ENCODE data around the gene ARHGAP22.

ARHGAP22 gene

GRCh38 chr10:48437546-48437945 lies 167.3 kb downstream of the ARHGAP22 start:
- H4K8ac ChIP-seq (ENCODE audit: low read length): no peak overlapping the region

DNA sequence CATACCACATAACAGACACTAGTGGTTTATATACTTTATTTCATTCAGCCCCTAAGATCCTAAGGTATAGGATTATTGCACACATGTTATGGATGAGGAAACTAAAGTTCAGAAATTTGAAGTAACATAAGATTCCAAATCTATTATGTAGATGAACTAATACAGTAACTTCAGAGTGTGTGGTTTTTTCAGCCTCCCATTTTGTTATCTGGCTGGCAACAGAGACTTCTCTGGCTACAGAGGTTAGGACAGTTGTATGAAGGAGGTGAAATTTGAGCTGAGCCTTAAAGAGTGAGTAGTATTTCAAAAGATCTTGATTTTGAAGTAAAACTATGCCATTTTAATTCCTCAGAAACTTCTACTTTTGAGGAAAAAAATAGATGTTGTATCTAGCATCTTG lies 173.0 kb downstream of the ARHGAP22 start:
- no peak overlapping the region for H3K14ac ChIP-seq (ENCODE audit: low read length in 2 of 2)
- no peak overlapping the region for H2BK5ac ChIP-seq (ENCODE audit: low read depth, low read length, poor library complexity, severe bottlenecking)
- no peak overlapping the region for H3K4ac ChIP-seq (ENCODE audit: low read depth in 1 of 2, low read length in 2 of 2)
- peaks cover 1% of the 10 kb centered on the region for H3K79me1 ChIP-seq (replicated peaks; ENCODE audit: low read length, poor library complexity, severe bottlenecking)
- no peak for DNase-seq
- no peak overlapping the region for H2BK120ac ChIP-seq (ENCODE audit: low read depth, low read length)
- H3K9me3 ChIP-seq (ENCODE audit: control insufficient read depth, low read length): no peaks in the 10 kb centered on the region
- H3K36me3 ChIP-seq (ENCODE audit: control insufficient read depth in 1 of 2, insufficient read depth in 2 of 2, low read depth in 1 of 2, low read length in 2 of 2): peaks cover 0 to 31% of the 10 kb centered on the region in 2 experiments
- no peak overlapping the region for H2BK12ac ChIP-seq (ENCODE audit: low read length in 2 of 2)
- no peak overlapping the region for H2BK15ac ChIP-seq (ENCODE audit: low read depth, poor library complexity, severe bottlenecking)
- no peak overlapping the region for H4K8ac ChIP-seq (ENCODE audit: low read length)
- no peak overlapping the region for H3K9ac ChIP-seq (ENCODE audit: low read length)
- H3K4me3 ChIP-seq (ENCODE audit: insufficient read depth in 1 of 2, low read depth in 1 of 2, low read length in 2 of 2): no peak overlapping the region
- no peaks in the 10 kb centered on the region for H3K4me1 ChIP-seq (ENCODE audit: control insufficient read depth, insufficient read depth, low read depth, low read length)
- no peak overlapping the region for H4K91ac ChIP-seq (ENCODE audit: low read length)
- no peak overlapping the region for H3K4me2 ChIP-seq (ENCODE audit: low read length, poor library complexity, severe bottlenecking)
- H3K27me3 ChIP-seq (ENCODE audit: control insufficient read depth in 1 of 2, insufficient read depth in 1 of 2, low read length in 2 of 2): no peaks in the 10 kb centered on the region
- no peak overlapping the region for H3K18ac ChIP-seq (ENCODE audit: low read depth in 1 of 2, low read length in 2 of 2)
- H2AFZ ChIP-seq (ENCODE audit: low read depth, low read length): no peak overlapping the region
- no peak overlapping the region for H3K23ac ChIP-seq (ENCODE audit: low read length in 2 of 2)
- H3K27ac ChIP-seq (ENCODE audit: low read length, poor library complexity, severe bottlenecking): no peak overlapping the region
- H2AK5ac ChIP-seq (ENCODE audit: low read length, severe bottlenecking): no peak overlapping the region

More at GRCh38 chr10:48437546-48437945, 167.3 kb downstream of the ARHGAP22 start:
- H3K23ac ChIP-seq (ENCODE audit: low read length in 2 of 2): no peak overlapping the region
- peaks cover 5% of the 10 kb centered on the region for H3K4me1 ChIP-seq (ENCODE audit: control insufficient read depth, insufficient read depth, low read depth, low read length)
- no peaks in the 10 kb centered on the region for H3K79me1 ChIP-seq (replicated peaks; ENCODE audit: low read length, poor library complexity, severe bottlenecking)
- no peaks in the 10 kb centered on the region for H3K27me3 ChIP-seq (ENCODE audit: control insufficient read depth in 1 of 2, insufficient read depth in 1 of 2, low read length in 2 of 2)
- no peak overlapping the region for H3K9ac ChIP-seq (ENCODE audit: low read length)
- no peak for DNase-seq
- no peak overlapping the region for H3K18ac ChIP-seq (ENCODE audit: low read depth in 1 of 2, low read length in 2 of 2)
- peak overlapping the region; percentile 29 for H3K27ac ChIP-seq (ENCODE audit: low read length, poor library complexity, severe bottlenecking)
- H2BK120ac ChIP-seq (ENCODE audit: low read depth, low read length): no peak overlapping the region
- no peak overlapping the region for H2AFZ ChIP-seq (ENCODE audit: low read depth, low read length)
- no peak overlapping the region for H2AK5ac ChIP-seq (ENCODE audit: low read length, severe bottlenecking)
- no peak overlapping the region for H3K4me2 ChIP-seq (ENCODE audit: low read length, poor library complexity, severe bottlenecking)
- no peak overlapping the region for H3K4ac ChIP-seq (ENCODE audit: low read depth in 1 of 2, low read length in 2 of 2)
- no peaks in the 10 kb centered on the region for H3K9me3 ChIP-seq (ENCODE audit: control insufficient read depth, low read length)
- H3K14ac ChIP-seq (ENCODE audit: low read length in 2 of 2): no peak overlapping the region
- H4K91ac ChIP-seq (ENCODE audit: low read length): no peak overlapping the region
- no peak overlapping the region for H2BK5ac ChIP-seq (ENCODE audit: low read depth, low read length, poor library complexity, severe bottlenecking)
- H2BK12ac ChIP-seq (ENCODE audit: low read length in 2 of 2): no peak overlapping the region
- no peak overlapping the region for H2BK15ac ChIP-seq (ENCODE audit: low read depth, poor library complexity, severe bottlenecking)
- 97% methylated on average over 3 of the region's 3 CpGs for WGBS
- H3K36me3 ChIP-seq (ENCODE audit: control insufficient read depth in 1 of 2, insufficient read depth in 2 of 2, low read depth in 1 of 2, low read length in 2 of 2): peaks cover 4 to 26% of the 10 kb centered on the region in 2 experiments
- H3K4me3 ChIP-seq (ENCODE audit: insufficient read depth in 1 of 2, low read depth in 1 of 2, low read length in 2 of 2): no peak overlapping the region

- no peak overlapping the region for H2BK5ac ChIP-seq (ENCODE audit: low read depth, low read length, poor library complexity, severe bottlenecking)
- no peak overlapping the region for H2AFZ ChIP-seq (ENCODE audit: low read depth, low read length)
- no peak for DNase-seq
- H3K9me3 ChIP-seq (ENCODE audit: control insufficient read depth, low read length): no peaks in the 10 kb centered on the region
- H3K9ac ChIP-seq (ENCODE audit: low read length): no peak overlapping the region
- peaks cover 0 to 41% of the 10 kb centered on the region in 2 experiments for H3K36me3 ChIP-seq (ENCODE audit: control insufficient read depth in 1 of 2, insufficient read depth in 2 of 2, low read depth in 1 of 2, low read length in 2 of 2)
- no peak overlapping the region for H3K23ac ChIP-seq (ENCODE audit: low read length in 2 of 2)
- H4K91ac ChIP-seq (ENCODE audit: low read length): no peak overlapping the region
- no peak overlapping the region for H3K4me3 ChIP-seq (ENCODE audit: insufficient read depth in 1 of 2, low read depth in 1 of 2, low read length in 2 of 2)
- H3K14ac ChIP-seq (ENCODE audit: low read length in 2 of 2): no peak overlapping the region
- no peak overlapping the region for H3K18ac ChIP-seq (ENCODE audit: low read depth in 1 of 2, low read length in 2 of 2)
- 92% methylated on average over 2 of the region's 4 CpGs for WGBS
- H3K4me2 ChIP-seq (ENCODE audit: low read length, poor library complexity, severe bottlenecking): no peak overlapping the region
- no peaks in the 10 kb centered on the region for H3K4me1 ChIP-seq (ENCODE audit: control insufficient read depth, insufficient read depth, low read depth, low read length)
- H2BK15ac ChIP-seq (ENCODE audit: low read depth, poor library complexity, severe bottlenecking): no peak overlapping the region
- no peak overlapping the region for H2BK120ac ChIP-seq (ENCODE audit: low read depth, low read length)
- H2AK5ac ChIP-seq (ENCODE audit: low read length, severe bottlenecking): no peak overlapping the region
- no peak overlapping the region for H3K4ac ChIP-seq (ENCODE audit: low read depth in 1 of 2, low read length in 2 of 2)
- no peak overlapping the region for H2BK12ac ChIP-seq (ENCODE audit: low read length in 2 of 2)
- H4K8ac ChIP-seq (ENCODE audit: low read length): no peak overlapping the region
- peaks cover 1% of the 10 kb centered on the region for H3K79me1 ChIP-seq (replicated peaks; ENCODE audit: low read length, poor library complexity, severe bottlenecking)
- H3K27me3 ChIP-seq (ENCODE audit: control insufficient read depth in 1 of 2, insufficient read depth in 1 of 2, low read length in 2 of 2): no peaks in the 10 kb centered on the region
- H3K27ac ChIP-seq (ENCODE audit: low read length, poor library complexity, severe bottlenecking): no peak overlapping the region
Measured at GRCh38 chr10:48430402-48430993, 174.4 kb downstream of the ARHGAP22 start.

DNA sequence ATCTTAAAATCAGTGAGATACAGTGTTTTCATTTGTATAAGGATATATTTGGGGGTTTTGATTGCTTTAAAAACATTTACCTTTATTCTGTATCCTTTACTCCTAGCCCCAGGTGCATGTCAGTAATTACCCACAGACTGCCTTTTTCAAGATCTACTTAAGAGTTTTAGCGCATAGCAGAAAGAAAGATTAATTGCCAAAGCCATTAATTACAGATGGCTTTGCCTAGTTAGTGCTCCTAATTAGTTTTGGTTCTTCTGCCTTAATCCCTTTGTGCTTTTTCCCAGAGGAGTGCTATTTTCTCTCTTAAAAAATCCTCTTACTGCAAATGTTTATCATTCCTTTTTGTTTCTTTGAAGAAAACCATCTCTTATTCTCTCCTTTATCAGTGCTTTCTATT lies 175.6 kb downstream of the ARHGAP22 start:
- Histone ChIP-seq H2AK5ac (ENCODE audit: low read length, severe bottlenecking) (no peak overlapping the region), H3K4me2 (ENCODE audit: low read length, poor library complexity, severe bottlenecking) (no peak overlapping the region), H3K4me3 (ENCODE audit: insufficient read depth in 1 of 2, low read depth in 1 of 2, low read length in 2 of 2) (no peak overlapping the region), H2BK120ac (ENCODE audit: low read depth, low read length) (no peak overlapping the region), H3K23ac (ENCODE audit: low read length in 2 of 2) (no peak overlapping the region), H3K36me3 (ENCODE audit: control insufficient read depth in 1 of 2, insufficient read depth in 2 of 2, low read depth in 1 of 2, low read length in 2 of 2) (peaks cover 0 to 41% of the 10 kb centered on the region in 2 experiments), H3K4me1 (ENCODE audit: control insufficient read depth, insufficient read depth, low read depth, low read length) (no peaks in the 10 kb centered on the region), H3K9me3 (ENCODE audit: control insufficient read depth, low read length) (no peaks in the 10 kb centered on the region), H3K79me1 (replicated peaks; ENCODE audit: low read length, poor library complexity, severe bottlenecking) (peaks cover 1% of the 10 kb centered on the region), H2AFZ (ENCODE audit: low read depth, low read length) (no peak overlapping the region), H3K27me3 (ENCODE audit: control insufficient read depth in 1 of 2, insufficient read depth in 1 of 2, low read length in 2 of 2) (no peaks in the 10 kb centered on the region), H2BK12ac (ENCODE audit: low read length in 2 of 2) (no peak overlapping the region), H4K91ac (ENCODE audit: low read length) (no peak overlapping the region), H3K27ac (ENCODE audit: low read length, poor library complexity, severe bottlenecking) (no peak overlapping the region), H4K8ac (ENCODE audit: low read length) (no peak overlapping the region), H2BK5ac (ENCODE audit: low read depth, low read length, poor library complexity, severe bottlenecking) (no peak overlapping the region), H2BK15ac (ENCODE audit: low read depth, poor library complexity, severe bottlenecking) (no peak overlapping the region), H3K4ac (ENCODE audit: low read depth in 1 of 2, low read length in 2 of 2) (no peak overlapping the region), H3K18ac (ENCODE audit: low read depth in 1 of 2, low read length in 2 of 2) (no peak overlapping the region), H3K14ac (ENCODE audit: low read length in 2 of 2) (no peak overlapping the region), H3K9ac (ENCODE audit: low read length) (no peak overlapping the region)
- WGBS: 100% methylated on average over 1 of the region's 1 CpG
- DNase-seq: no peak

All from mesenchymal stem cell (in vitro differentiated cells and primary cell).